SK-N-SH (cell line): Measurements from ENCODE around the gene LNX2. TPM values are rescaled to one million over a fixed set of nuclear protein-coding genes. Genes with fewer than 3 reads are reported as not detected.

Experiments
- CTCF ChIA-PET: fragments of 300-600, 350-600 bp; formaldehyde crosslinking; extraction: SDS; loops from one replicate; lab custom pipeline; 2021; lab: Yijun Ruan, JAX
- POLR2A ChIA-PET: fragments of 350-600 bp; sonication (Branson Sonifier 250); formaldehyde crosslinking; extraction: SDS; loops from one replicate; lab custom pipeline; 2020; ENCODE audit warnings: antibody characterized with exemption, inconsistent platforms; lab: Yijun Ruan, JAX
- DNase-seq: peaks from one replicate; pipeline ENCODE4 v3.0.0; 2012
- H2AFZ ChIP-seq: fragments of 200-600 bp; sonication (generic); 2 replicates; pipeline ENCODE4 v1.8.1; 2016; ENCODE audit warnings: antibody characterized with exemption, mild to moderate bottlenecking, low read depth
- H3F3A ChIP-seq: fragments of 200-600 bp; sonication (generic); replicated peaks from 2 replicates; pipeline ENCODE3; 2016; ENCODE audit warnings: antibody characterized with exemption, mild to moderate bottlenecking; ENCODE audit not compliant: insufficient read depth
- H3K27ac ChIP-seq, 2 experiments: fragments of 200-500 bp in 1 of 2; fragments of 200-600 bp in 1 of 2; sonication (Bioruptor generic) in 1 of 2; sonication (generic), shearing (Covaris generic) in 1 of 2; 2 replicates each; pipeline versions ENCODE4 v1.5.1 to v1.6.1; 2014 to 2016; ENCODE audit warnings: low read depth in 2 of 2, inconsistent platforms in 1 of 2, low read length in 1 of 2, mild to moderate bottlenecking in 1 of 2, mixed read lengths in 1 of 2
- H3K27me3 ChIP-seq: fragments of 200-600 bp; sonication (generic), shearing (Covaris generic); 2 replicates; pipeline ENCODE4 v1.6.1; 2016; ENCODE audit warnings: mixed run types; ENCODE audit not compliant: insufficient read depth
- H3K36me3 ChIP-seq, 2 experiments: fragments of 200-500 bp in 1 of 2; fragments of 200-600 bp in 1 of 2; sonication (Bioruptor generic) in 1 of 2; sonication (generic) in 1 of 2; replicated peaks in 1 of 2; 2 replicates each; pipeline versions ENCODE3 to v1.5.1; 2014 to 2016; ENCODE audit warnings: low read length in 1 of 2, mild to moderate bottlenecking in 1 of 2; ENCODE audit not compliant: insufficient read depth in 2 of 2, control insufficient read depth in 1 of 2
- H3K4me1 ChIP-seq, 2 experiments: fragments of 200-500 bp in 1 of 2; fragments of 200-600 bp in 1 of 2; sonication (Bioruptor generic) in 1 of 2; sonication (generic), shearing (Covaris generic) in 1 of 2; 2 replicates each; pipeline versions ENCODE4 v1.5.1 to v1.6.1; 2014 to 2016; ENCODE audit warnings: low read depth in 1 of 2, low read length in 1 of 2, mixed run types in 1 of 2; ENCODE audit not compliant: insufficient read depth in 2 of 2, control insufficient read depth in 1 of 2
- H3K4me2 ChIP-seq: fragments of 200-600 bp; sonication (generic), shearing (Covaris generic); 2 replicates; pipeline ENCODE4 v1.6.1; 2017; ENCODE audit warnings: mixed run types
- H3K4me3 ChIP-seq, 2 experiments: fragments of 200-500 bp in 1 of 2; fragments of 200-600 bp in 1 of 2; sonication (Bioruptor generic) in 1 of 2; sonication (generic), shearing (Covaris generic) in 1 of 2; 2 replicates each; pipeline versions ENCODE4 v1.5.1 to v1.8.1; 2014 to 2016; ENCODE audit warnings: low read depth in 2 of 2, inconsistent platforms in 1 of 2, low read length in 1 of 2, mild to moderate bottlenecking in 1 of 2, mixed read lengths in 1 of 2, moderate library complexity in 1 of 2
- H3K79me2 ChIP-seq: fragments of 200-600 bp; sonication (generic); 2 replicates; pipeline ENCODE4 v1.8.1; 2017; ENCODE audit warnings: mild to moderate bottlenecking; ENCODE audit not compliant: insufficient read depth
- H3K9ac ChIP-seq: fragments of 200-600 bp; sonication (generic); 2 replicates; pipeline ENCODE4 v1.6.1; 2017; ENCODE audit warnings: mixed run types
- H3K9me2 ChIP-seq: fragments of 200-600 bp; sonication (generic); 2 replicates; pipeline ENCODE4 v1.6.1; 2017; ENCODE audit warnings: mixed run types
- H3K9me3 ChIP-seq: fragments of 200-600 bp; sonication (generic); 2 replicates; pipeline ENCODE4 v1.6.1; 2017; ENCODE audit warnings: mixed run types, mild to moderate bottlenecking, moderate library complexity
- H4K20me1 ChIP-seq: fragments of 200-600 bp; sonication (generic); 2 replicates; pipeline ENCODE4 v1.6.1; 2017; ENCODE audit warnings: mild to moderate bottlenecking, mixed run types; ENCODE audit not compliant: insufficient read depth
- CHD2 ChIP-seq: fragments of 150-350 bp; IDR thresholded peaks from 2 replicates; pipeline ENCODE4 v1.6.1; 2018; ENCODE audit warnings: low read length; ENCODE audit not compliant: partially characterized antibody
- ELF1 ChIP-seq: IDR thresholded peaks from 2 replicates; pipeline ENCODE4 v1.4.0; 2012
- EZH2phosphoT487 ChIP-seq: fragments of 200-600 bp; sonication (generic); IDR thresholded peaks from 2 replicates; pipeline ENCODE4 v1.6.1; 2017; ENCODE audit warnings: low read depth, mixed run types, mild to moderate bottlenecking, antibody characterized with exemption, moderate library complexity, borderline replicate concordance
- FOSL2 ChIP-seq: IDR thresholded peaks from 2 replicates; pipeline ENCODE4 v1.4.0; 2012; ENCODE audit warnings: low read depth, mild to moderate bottlenecking, moderate library complexity, borderline replicate concordance
- FOXJ3 ChIP-seq: sonication (generic); formaldehyde crosslinking; IDR thresholded peaks from 2 replicates; pipeline ENCODE4 v1.5.1; 2020; ENCODE audit warnings: mild to moderate bottlenecking, missing genetic modification reagents
- FOXM1 ChIP-seq: IDR thresholded peaks from 2 replicates; pipeline ENCODE4 v1.4.0; 2012; ENCODE audit warnings: low read depth, mild to moderate bottlenecking
- IRF3 ChIP-seq: fragments of 150-350 bp; IDR thresholded peaks from 2 replicates; pipeline ENCODE4 v1.6.1; 2016; ENCODE audit warnings: mild to moderate bottlenecking, low read depth, low read length
- JUND ChIP-seq: IDR thresholded peaks from 2 replicates; pipeline ENCODE4 v1.4.0; 2012
- MAX ChIP-seq: IDR thresholded peaks from 2 replicates; pipeline ENCODE4 v1.4.0; 2012; ENCODE audit warnings: low read depth
- MEF2A ChIP-seq: IDR thresholded peaks from 2 replicates; pipeline ENCODE4 v1.4.0; 2012; ENCODE audit warnings: low read depth, borderline replicate concordance
- MXI1 ChIP-seq: IDR thresholded peaks from 2 replicates; pipeline ENCODE4 v1.6.1; 2012; ENCODE audit warnings: mild to moderate bottlenecking, low read depth, low read length, improper control_type of control experiment
- NFIC ChIP-seq: IDR thresholded peaks from 2 replicates; pipeline ENCODE4 v1.4.0; 2012; ENCODE audit warnings: borderline replicate concordance
- POLR2AphosphoS5 ChIP-seq: IDR thresholded peaks from 2 replicates; pipeline ENCODE4 v1.6.1; 2012; ENCODE audit warnings: low read depth, low read length
- RCOR1 ChIP-seq: fragments of 150-350 bp; IDR thresholded peaks from 2 replicates; pipeline ENCODE4 v1.6.1; 2017; ENCODE audit warnings: antibody characterized with exemption, low read length
- RFX5 ChIP-seq: IDR thresholded peaks from 2 replicates; pipeline ENCODE4 v1.6.1; 2012; ENCODE audit warnings: mild to moderate bottlenecking, improper control_type of control experiment, low read length
- RXRA ChIP-seq: IDR thresholded peaks from 2 replicates; pipeline ENCODE4 v1.4.0; 2012; ENCODE audit warnings: low read depth, mild to moderate bottlenecking, borderline replicate concordance
- TCF12 ChIP-seq: IDR thresholded peaks from 2 replicates; pipeline ENCODE4 v1.4.0; 2012
- WGBS: methylation state at CpG from one replicate; pipeline ENCODE4 v1.1.6; 2017; ENCODE audit warnings: low lambda C conversion rate; 5-methylcytosine and 5-hydroxymethylcytosine counted together
- polyA plus RNA-seq, 3 experiments: library from polyadenylated mRNA; depleted of rRNA; stranded (reverse); fragments of >200 nt; gene quantifications; 2 replicates each; pipeline ENCODE4 v1.2.3, GENCODE V29; 2012
- TF ChIP-seq, protein P1 (sequence below): IDR thresholded peaks from 2 replicates; pipeline ENCODE4; 2012
- TF ChIP-seq, protein P2 (sequence below): fragments of 150-350 bp; IDR thresholded peaks from 2 replicates; pipeline ENCODE4 v1.6.1; 2017; ENCODE audit warnings: antibody characterized with exemption, low read length, low read depth, borderline replicate concordance
- TF ChIP-seq, protein P3 (sequence below): IDR thresholded peaks from 2 replicates; pipeline ENCODE4 v1.4.0; 2012; ENCODE audit warnings: low read depth, borderline replicate concordance

The LNX2 gene
- polyA plus RNA-seq, 1 of the 3 experiments (the other 2 are of a cell fraction) = 3.7 TPM

- H3K9ac ChIP-seq = no peak overlapping the region
- H3K4me2 ChIP-seq = no peak overlapping the region
- no peaks in the 10 kb centered on the region for H3K27me3 ChIP-seq
- no peak overlapping the region for H2AFZ ChIP-seq
- H3F3A ChIP-seq = peaks cover 5% of the 10 kb centered on the region
- H3K4me3 ChIP-seq = no peak overlapping the region
- CTCF ChIA-PET = interaction anchor here (1.3 kb wide), 1 partner anchor 11 kb away, joined by 3 read pairs; no protein-coding TSS in a partner anchor
- no peaks in the 10 kb centered on the region for H4K20me1 ChIP-seq
- H3K27ac ChIP-seq = no peak overlapping the region
- no peaks in the 10 kb centered on the region for H3K9me2 ChIP-seq
- DNase-seq = no peak
- H3K36me3 ChIP-seq = peaks cover 12 to 16% of the 10 kb centered on the region in 2 experiments
- peaks cover 0 to 4% of the 10 kb centered on the region in 2 experiments; a peak in 2 of 4 replicates for H3K4me1 ChIP-seq
- no peak for TF ChIP-seq RXRA
- no peak for TF ChIP-seq RFX5
- TF ChIP-seq, protein P1, sequence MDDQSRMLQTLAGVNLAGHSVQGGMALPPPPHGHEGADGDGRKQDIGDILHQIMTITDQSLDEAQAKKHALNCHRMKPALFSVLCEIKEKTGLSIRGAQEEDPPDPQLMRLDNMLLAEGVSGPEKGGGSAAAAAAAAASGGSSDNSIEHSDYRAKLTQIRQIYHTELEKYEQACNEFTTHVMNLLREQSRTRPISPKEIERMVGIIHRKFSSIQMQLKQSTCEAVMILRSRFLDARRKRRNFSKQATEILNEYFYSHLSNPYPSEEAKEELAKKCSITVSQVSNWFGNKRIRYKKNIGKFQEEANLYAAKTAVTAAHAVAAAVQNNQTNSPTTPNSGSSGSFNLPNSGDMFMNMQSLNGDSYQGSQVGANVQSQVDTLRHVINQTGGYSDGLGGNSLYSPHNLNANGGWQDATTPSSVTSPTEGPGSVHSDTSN = no peak
- TF ChIP-seq FOSL2 = no peak
- no peak for TF ChIP-seq JUND
- TF ChIP-seq MAX = no peak
- TF ChIP-seq TCF12 = no peak
- TF ChIP-seq MXI1 = no peak
- TF ChIP-seq IRF3 = no peak
- TF ChIP-seq RCOR1 = no peak
- TF ChIP-seq FOXJ3 = no peak
- TF ChIP-seq EZH2phosphoT487 = no peak
- TF ChIP-seq, protein P2, sequence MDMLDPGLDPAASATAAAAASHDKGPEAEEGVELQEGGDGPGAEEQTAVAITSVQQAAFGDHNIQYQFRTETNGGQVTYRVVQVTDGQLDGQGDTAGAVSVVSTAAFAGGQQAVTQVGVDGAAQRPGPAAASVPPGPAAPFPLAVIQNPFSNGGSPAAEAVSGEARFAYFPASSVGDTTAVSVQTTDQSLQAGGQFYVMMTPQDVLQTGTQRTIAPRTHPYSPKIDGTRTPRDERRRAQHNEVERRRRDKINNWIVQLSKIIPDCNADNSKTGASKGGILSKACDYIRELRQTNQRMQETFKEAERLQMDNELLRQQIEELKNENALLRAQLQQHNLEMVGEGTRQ = no peak
- TF ChIP-seq POLR2AphosphoS5 = no peak
- no peak for TF ChIP-seq MEF2A
- TF ChIP-seq, protein P3, sequence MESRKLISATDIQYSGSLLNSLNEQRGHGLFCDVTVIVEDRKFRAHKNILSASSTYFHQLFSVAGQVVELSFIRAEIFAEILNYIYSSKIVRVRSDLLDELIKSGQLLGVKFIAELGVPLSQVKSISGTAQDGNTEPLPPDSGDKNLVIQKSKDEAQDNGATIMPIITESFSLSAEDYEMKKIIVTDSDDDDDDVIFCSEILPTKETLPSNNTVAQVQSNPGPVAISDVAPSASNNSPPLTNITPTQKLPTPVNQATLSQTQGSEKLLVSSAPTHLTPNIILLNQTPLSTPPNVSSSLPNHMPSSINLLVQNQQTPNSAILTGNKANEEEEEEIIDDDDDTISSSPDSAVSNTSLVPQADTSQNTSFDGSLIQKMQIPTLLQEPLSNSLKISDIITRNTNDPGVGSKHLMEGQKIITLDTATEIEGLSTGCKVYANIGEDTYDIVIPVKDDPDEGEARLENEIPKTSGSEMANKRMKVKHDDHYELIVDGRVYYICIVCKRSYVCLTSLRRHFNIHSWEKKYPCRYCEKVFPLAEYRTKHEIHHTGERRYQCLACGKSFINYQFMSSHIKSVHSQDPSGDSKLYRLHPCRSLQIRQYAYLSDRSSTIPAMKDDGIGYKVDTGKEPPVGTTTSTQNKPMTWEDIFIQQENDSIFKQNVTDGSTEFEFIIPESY = no peak
- no peak for TF ChIP-seq CHD2
- TF ChIP-seq ELF1 = no peak
- no peak for TF ChIP-seq NFIC
- TF ChIP-seq FOXM1 = no peak
- POLR2A ChIA-PET = no interaction called here
- H3K79me2 ChIP-seq = no peaks in the 10 kb centered on the region
- H3K9me3 ChIP-seq = no peaks in the 10 kb centered on the region
- WGBS = 94% methylated on average over 3 of the region's 3 CpGs
Measured at GRCh38 chr13:27666951-27667350, 46.6 kb upstream of the LNX2 start.
